Stomach (tissue), 9 donors: ENCODE measurements around the gene CYP17A1. TPM values are rescaled to one million over a fixed set of nuclear protein-coding genes. Genes with fewer than 3 reads are reported as not detected.

Experiments used
- DNase-seq, 2 donors: peaks; one replicate each; pipeline versions ENCODE4 v3.0.0 to v3.0.0-alpha.2; 2013 to 2019
- H3K27ac ChIP-seq, 5 donors: fragments of 200-600 bp in 4 of 5; sonication (generic) in 4 of 5; one replicate each; pipeline ENCODE4 v1.5.1; 2013 to 2019; ENCODE audit warnings: mild to moderate bottlenecking in 1 of 5, moderate library complexity in 1 of 5
- H3K27me3 ChIP-seq, 3 donors: fragments of 200-600 bp; sonication (generic); one replicate each; pipeline ENCODE4 v1.5.1; 2017 to 2019; ENCODE audit warnings: mixed run types in 1 of 3
- H3K36me3 ChIP-seq, 4 donors: fragments of 200-600 bp; sonication (generic); 1 replicate in 3 of 4; 2 replicates in 1 of 4; pipeline ENCODE4 v1.5.1; 2016 to 2019
- H3K4me1 ChIP-seq, 4 donors: fragments of 200-600 bp; sonication (generic); one replicate each; pipeline ENCODE4 v1.5.1; 2016 to 2019
- H3K4me3 ChIP-seq, 4 donors: fragments of 200-600 bp; sonication (generic) in 3 of 4; one replicate each; pipeline ENCODE4 v1.5.1; 2016 to 2019; ENCODE audit warnings: mild to moderate bottlenecking in 1 of 4
- H3K9me3 ChIP-seq, 4 donors: fragments of 200-600 bp; sonication (generic); one replicate each; pipeline ENCODE4 v1.5.1; 2016 to 2019
- CTCF ChIP-seq, 7 experiments: fragments of 450-650 bp in 4 of 7; fragments of 200-600 bp in 3 of 7; sonication (generic) in 3 of 7; IDR thresholded peaks; one replicate each; pipeline ENCODE4 v1.5.1; 2016 to 2019; ENCODE audit warnings: antibody characterized with exemption in 7 of 7, control low read depth in 2 of 7, mild to moderate bottlenecking in 1 of 7
- EP300 ChIP-seq: sonication (generic); formaldehyde crosslinking; IDR thresholded peaks from one replicate; pipeline ENCODE4 v1.6.1; 2017; ENCODE audit warnings: antibody characterized with exemption
- POLR2A ChIP-seq, 4 donors: fragments of 450-650 bp; IDR thresholded peaks; one replicate each; pipeline ENCODE4 v1.6.1; 2016; ENCODE audit warnings: antibody characterized with exemption in 4 of 4, control low read depth in 2 of 4, mild to moderate bottlenecking in 1 of 4, moderate library complexity in 1 of 4
- POLR2AphosphoS5 ChIP-seq, 3 donors: sonication (generic); formaldehyde crosslinking; IDR thresholded peaks; one replicate each; pipeline ENCODE4 v1.6.1; 2016; ENCODE audit warnings: antibody characterized with exemption in 3 of 3
- WGBS, 5 donors: extraction: QIAGEN DNeasy Blood & Tissue Kit in 3 of 5; methylation state at CpG; one replicate each; pipeline versions ENCODE4 v1.1.5 to v1.1.7; 2013 to 2018; 5-methylcytosine and 5-hydroxymethylcytosine counted together
- intact Hi-C: fragments of 100-400 bp; cut with DNase I; formaldehyde crosslinking; loops from one replicate; pipeline ENCODE4 v1.15.1; 2023; ENCODE audit warnings: low total_unique reads
- polyA plus RNA-seq, 3 donors: library from polyadenylated mRNA; stranded (reverse); fragments of 200-250 nt; gene quantifications; one replicate each; pipeline ENCODE4 v1.2.3, GENCODE V29; 2013
- total RNA-seq, 5 donors: library from RNA; depleted of rRNA; stranded (reverse); fragments of >200 nt; gene quantifications; one replicate each; pipeline versions ENCODE4 v1.1.0 to v1.2.3, GENCODE V29; 2014 to 2016
- donor health status: healthy with polysubstance abuse.
- donor health status: Bipolar disorder and iron deficiency.
- donor health status: healthy.

Gene CYP17A1
- total and polyA plus RNA-seq, 8 donors, result 0.30 to 106 (median 0.37) TPM; not detected in 5

- H3K4me3 ChIP-seq, result no peak overlapping the region
- intact Hi-C loops, result no loop called here
- no peaks in the 10 kb centered on the region for H3K27me3 ChIP-seq
- 80 to 94% (median 87%) methylated on average over 2 of the region's 2 CpGs for WGBS, 5 donors
- no peak for DNase-seq
- H3K36me3 ChIP-seq, result peaks cover under 1 to 29% (median 6%) of the 10 kb centered on the region in 4 donors
- H3K27ac ChIP-seq, result peak overlapping the region in 3 of 5 donors; percentile 86 to 88 (median 87)
- TF ChIP-seq CTCF (IDR thresholded peaks at IDR 0.05), result no peak
- no peak for TF ChIP-seq POLR2A (IDR thresholded peaks at IDR 0.05)
- no peak for TF ChIP-seq EP300
- TF ChIP-seq POLR2AphosphoS5 (IDR thresholded peaks at IDR 0.05), result no peak
- H3K9me3 ChIP-seq, result no peaks in the 10 kb centered on the region
- H3K4me1 ChIP-seq, result peaks cover 34 to 52% (median 44%) of the 10 kb centered on the region in 4 donors
Observed at GRCh38 chr10:102804382-102805055, 32.7 kb downstream of the CYP17A1 start.

- peaks cover 47 to 66% (median 54%) of the 10 kb centered on the region in 4 donors for H3K4me1 ChIP-seq
- intact Hi-C loops, result no loop called here
- no peaks in the 10 kb centered on the region for H3K9me3 ChIP-seq
- peaks cover 13 to 38% (median 19%) of the 10 kb centered on the region in 4 donors for H3K36me3 ChIP-seq
- no peaks in the 10 kb centered on the region for H3K27me3 ChIP-seq
- H3K27ac ChIP-seq, result peak overlapping the region; percentile 15 to 88 (median 86)
- H3K4me3 ChIP-seq, result no peak overlapping the region
- peak in 1 of 2 donors; percentile 77 for DNase-seq
- TF ChIP-seq POLR2A (IDR thresholded peaks at IDR 0.05) (no peak), POLR2AphosphoS5 (IDR thresholded peaks at IDR 0.05) (peak in 2 of 3 donors; percentile 24 to 41), EP300 (peak; percentile 71), CTCF (IDR thresholded peaks at IDR 0.05) (no peak)
- WGBS, 5 donors, result 50 to 66% (median 61%) methylated on average over 6 of the region's 6 CpGs
Observed at GRCh38 chr10:102802920-102803534, 34.2 kb downstream of the CYP17A1 start.

- Histone ChIP-seq H3K9me3 (no peaks in the 10 kb centered on the region), H3K4me1 (peaks cover 47 to 77% (median 63%) of the 10 kb centered on the region in 4 donors), H3K4me3 (no peak overlapping the region), H3K27ac (peak overlapping the region; percentile 67 to 88 (median 86)), H3K27me3 (no peaks in the 10 kb centered on the region), H3K36me3 (peaks cover 15 to 43% (median 21%) of the 10 kb centered on the region in 4 donors)
- DNase-seq, result no peak
- TF ChIP-seq POLR2AphosphoS5 (IDR thresholded peaks at IDR 0.05) (no peak), EP300 (no peak), CTCF (IDR thresholded peaks at IDR 0.05) (no peak), POLR2A (IDR thresholded peaks at IDR 0.05) (no peak)
- 20 to 44% (median 27%) methylated on average over 3 of the region's 3 CpGs for WGBS, 5 donors
- intact Hi-C loops, result no loop called here
Observed at GRCh38 chr10:102801978-102802377, 35.2 kb downstream of the CYP17A1 start.

GRCh38 chr10:102801496-102801895 is 35.7 kb downstream of the CYP17A1 start:
- Histone ChIP-seq H3K36me3 (peaks cover 15 to 42% (median 21%) of the 10 kb centered on the region in 4 donors), H3K27ac (peak overlapping the region; percentile 43 to 88 (median 86)), H3K4me1 (peaks cover 52 to 82% (median 67%) of the 10 kb centered on the region in 4 donors), H3K27me3 (no peaks in the 10 kb centered on the region), H3K4me3 (no peak overlapping the region), H3K9me3 (no peaks in the 10 kb centered on the region)
- intact Hi-C loops, result no loop called here
- peak in 1 of 2 donors; percentile 58 for DNase-seq
- 30 to 56% (median 50%) methylated on average over 2 of the region's 2 CpGs for WGBS, 5 donors
- no peak for TF ChIP-seq POLR2AphosphoS5 (IDR thresholded peaks at IDR 0.05)
- TF ChIP-seq CTCF (IDR thresholded peaks at IDR 0.05), result no peak
- TF ChIP-seq EP300, result no peak
- TF ChIP-seq POLR2A (IDR thresholded peaks at IDR 0.05), result no peak
